GM18520 (cell line): ENCODE results near the gene JPH2.
A peak's percentile ranks its signal among the peaks of the same experiment; 100 is the strongest.
"Not testable (repeated sequence)": the region's sequence is repeated elsewhere in the genome, so short reads cannot be mapped to it uniquely, and the experiment has no call there.

Experiments used
- ATAC-seq: cut with Tn5 transposase; IDR thresholded peaks from one replicate; pipeline ENCODE4 v1.9.1; 2021; ENCODE audit not compliant: unreplicated experiment

JPH2 gene

GRCh38 chr20:44211177-44212039 is 24.4 kb upstream of the JPH2 start:
- ATAC-seq = no peak

- ATAC-seq = peak; percentile 66
Observed at GRCh38 chr20:44210406-44211176, 23.6 kb upstream of the JPH2 start, which contains the start of gene OSER1. TSS of gene OSER1 (minus strand) at chr20:44210771. CDS start at chr20:44206957, 3,814 bp downstream.

DNA sequence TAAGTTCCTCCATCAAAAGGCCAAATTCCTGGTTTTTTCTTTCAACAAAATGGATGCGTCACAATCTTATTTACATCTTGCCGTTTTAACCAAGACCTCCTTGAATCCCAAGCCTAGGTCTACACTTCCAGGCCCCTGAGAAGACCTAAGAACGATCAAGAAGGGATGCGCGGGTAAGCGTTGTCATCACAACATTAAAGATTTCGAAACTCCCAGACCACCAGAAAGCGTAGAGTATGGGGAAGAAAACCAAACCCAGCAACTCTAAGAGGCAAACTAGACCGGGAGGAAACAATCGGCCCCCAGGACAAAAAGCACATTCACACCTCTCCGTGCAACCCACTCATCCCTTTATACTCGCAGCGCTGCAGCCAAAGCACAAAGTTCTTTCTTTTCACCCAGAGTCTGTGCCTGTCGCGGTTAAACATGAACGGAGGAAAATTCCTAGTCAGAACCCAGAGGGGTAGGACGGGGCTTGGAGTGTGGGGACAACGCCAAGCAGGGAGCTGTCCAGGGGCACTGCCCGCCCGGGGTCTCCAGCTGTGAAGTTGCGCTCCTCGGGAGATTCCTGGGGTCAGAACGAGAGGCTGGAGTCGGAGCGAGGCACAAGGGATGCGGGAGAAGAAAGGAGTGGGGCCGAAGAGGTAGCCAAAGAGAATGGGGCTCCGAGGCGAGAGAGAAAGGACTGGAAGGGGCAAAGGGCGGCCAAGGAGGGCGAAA is 22.9 kb upstream of the JPH2 start:
- no peak for ATAC-seq

- ATAC-seq = no peak
Observed at GRCh38 chr20:44208770-44209169, 21.8 kb upstream of the JPH2 start.

DNA sequence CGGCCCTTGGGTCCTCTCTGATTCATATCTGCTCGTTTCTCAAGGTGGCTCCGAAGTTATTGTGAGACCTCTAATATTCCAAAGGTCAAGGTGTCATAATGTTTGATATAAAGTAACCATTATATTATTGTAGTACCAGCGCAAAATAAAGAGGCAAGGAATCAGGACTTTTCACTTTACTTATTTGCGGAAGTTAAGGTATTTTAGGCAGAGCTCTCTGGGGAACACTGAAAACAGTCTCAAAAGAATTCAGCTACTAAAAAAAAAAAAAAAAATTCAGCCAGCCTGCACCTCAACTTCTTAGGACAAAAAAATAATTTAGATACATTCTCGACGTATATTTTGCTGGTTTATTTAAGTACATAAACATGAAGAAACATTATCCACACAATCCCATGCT is 21.2 kb upstream of the JPH2 start:
- ATAC-seq = no peak

- no peak for ATAC-seq
Observed at GRCh38 chr20:44207126-44207723, 20.2 kb upstream of the JPH2 start.

DNA sequence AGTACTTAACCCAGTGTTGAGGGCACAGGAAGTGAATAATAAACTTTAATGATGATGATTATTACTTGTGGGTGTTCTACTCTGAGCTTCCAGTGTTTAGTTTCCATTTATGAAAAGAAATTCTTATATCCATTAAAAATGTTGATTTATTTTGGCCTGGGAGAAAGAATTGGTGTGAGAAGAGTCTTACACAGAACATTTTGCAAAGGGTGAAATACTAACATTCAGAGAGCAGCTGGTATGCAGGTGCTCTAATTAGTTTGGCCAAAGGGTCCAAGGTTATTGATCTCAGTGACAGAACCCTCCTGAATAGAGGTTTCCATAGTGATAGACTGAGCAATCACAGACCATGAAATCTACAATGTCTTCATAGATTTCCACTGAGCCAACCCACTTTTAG is 19.1 kb upstream of the JPH2 start:
- ATAC-seq = no peak

DNA sequence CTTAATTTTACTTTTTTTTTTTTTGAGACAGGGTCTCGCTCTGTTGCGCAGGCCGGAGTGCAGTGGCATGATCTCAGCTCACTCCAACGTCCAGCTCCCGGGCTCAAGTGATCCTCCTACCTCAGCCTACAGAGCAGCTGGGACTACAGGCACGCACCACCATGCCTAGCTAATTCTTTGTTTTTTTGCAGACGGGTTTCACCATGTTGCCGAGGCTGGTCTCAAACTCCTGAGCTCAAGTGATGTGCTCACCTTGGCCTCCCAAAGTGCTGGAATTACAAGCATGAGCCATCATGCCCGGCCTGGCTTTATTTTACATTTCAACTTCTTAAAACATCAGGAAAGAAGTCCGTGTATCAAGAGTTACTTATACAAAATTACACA is 17.8 kb upstream of the JPH2 start:
- no peak for ATAC-seq

DNA sequence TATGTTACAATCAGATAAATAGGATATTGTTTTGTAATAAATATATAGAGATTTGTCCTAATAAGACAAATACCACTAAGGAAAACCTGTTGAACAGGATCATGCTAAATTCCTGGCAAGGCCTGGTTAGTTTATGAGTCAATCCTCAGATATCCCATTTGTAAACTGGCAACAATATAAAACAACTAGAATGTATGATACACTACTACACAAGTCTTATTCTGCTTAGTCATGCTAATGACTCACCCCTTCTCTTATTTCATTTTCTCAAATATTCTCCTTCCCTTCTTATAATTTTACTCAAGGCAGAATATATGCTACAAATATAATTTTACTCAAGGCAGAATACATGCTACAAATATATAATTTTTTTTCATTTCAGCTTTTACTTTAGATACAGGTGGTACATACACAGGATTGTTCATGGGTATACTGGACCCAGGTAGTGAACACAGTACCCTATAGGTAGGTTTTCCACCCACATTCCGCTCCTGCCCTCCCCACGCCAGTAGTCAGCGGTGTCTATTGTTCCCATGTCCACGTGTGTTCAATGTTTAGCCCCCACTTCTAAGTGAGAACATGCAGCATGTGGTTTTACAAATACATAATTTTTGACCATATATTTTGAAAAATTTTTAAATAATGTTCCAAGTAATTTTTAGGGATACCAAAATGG is 17.3 kb upstream of the JPH2 start:
- ATAC-seq = no peak

DNA sequence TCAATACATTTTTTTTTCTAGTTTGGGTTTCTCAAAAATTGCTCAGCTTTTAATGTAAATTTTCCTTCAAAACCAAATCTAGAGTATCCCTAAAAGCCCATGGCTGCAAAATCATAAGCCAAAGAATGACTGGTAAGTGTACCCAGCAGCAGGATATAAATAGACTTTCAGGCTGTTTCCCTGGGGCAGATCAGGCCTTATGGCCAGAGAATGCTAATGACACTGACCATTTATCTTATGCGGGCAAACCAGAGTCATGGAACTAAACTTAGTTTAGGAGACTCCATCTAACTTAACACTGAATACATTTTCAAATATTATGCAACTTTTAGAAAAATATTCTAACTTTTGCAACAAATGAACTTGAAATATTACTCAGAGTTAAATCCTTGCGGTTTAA is 16.2 kb upstream of the JPH2 start:
- no peak for ATAC-seq

DNA sequence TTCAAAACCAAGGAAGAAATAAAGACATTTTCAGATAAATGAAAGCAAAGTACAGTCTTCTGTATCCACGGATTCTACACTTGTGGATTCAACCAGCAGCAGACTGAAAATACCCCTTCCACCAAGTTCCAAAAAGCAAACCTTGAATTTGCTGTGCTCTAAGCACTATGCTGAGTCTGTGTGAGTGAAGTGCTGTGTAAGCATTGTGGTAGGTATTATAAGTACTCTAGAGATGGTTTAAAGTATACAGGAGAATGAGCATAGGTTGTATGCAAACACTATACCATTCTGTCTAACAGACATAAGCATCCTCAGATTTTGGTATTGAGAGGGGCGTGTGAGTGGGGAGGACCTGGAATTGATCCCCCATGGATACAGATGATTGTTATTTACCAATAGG is 14.0 kb upstream of the JPH2 start:
- no peak for ATAC-seq

DNA sequence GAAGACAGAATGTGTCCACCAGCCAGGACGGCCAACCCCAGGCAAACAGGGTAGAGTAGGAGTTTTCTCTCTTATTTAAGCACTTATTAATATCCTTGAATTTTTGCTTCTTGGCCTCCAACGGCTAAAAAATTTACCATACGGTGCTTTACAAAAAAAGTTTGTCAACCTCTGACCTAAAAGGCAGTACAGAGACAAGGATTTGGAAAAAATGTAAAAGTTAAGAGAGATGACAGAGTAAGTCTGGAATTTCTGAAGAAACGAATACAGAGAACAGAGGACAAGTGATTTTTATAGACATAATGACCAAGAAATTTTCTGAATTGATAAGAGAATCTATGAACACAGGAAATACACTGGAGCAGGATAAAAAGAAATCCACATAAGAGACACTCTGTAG is 13.4 kb upstream of the JPH2 start:
- ATAC-seq = no peak

DNA sequence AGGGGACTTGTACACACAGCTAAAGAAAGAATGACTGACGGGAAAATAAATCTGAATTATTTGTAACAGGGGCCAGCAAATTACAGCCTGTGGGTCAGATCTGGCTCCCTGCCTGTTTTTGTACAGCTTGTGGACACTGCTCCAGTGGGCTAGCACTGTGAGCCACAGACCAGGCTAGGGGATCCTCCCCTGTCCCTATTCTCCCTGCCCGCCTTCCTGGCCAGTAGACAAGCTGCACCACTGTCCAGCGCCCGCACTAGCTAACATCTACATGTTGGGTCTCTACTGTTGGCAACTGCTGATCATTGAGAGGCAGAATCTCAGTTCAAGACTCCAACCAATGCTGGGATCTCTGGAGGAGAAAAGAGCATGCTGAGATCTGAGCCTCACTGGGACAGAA is 12.9 kb upstream of the JPH2 start:
- ATAC-seq = no peak

DNA sequence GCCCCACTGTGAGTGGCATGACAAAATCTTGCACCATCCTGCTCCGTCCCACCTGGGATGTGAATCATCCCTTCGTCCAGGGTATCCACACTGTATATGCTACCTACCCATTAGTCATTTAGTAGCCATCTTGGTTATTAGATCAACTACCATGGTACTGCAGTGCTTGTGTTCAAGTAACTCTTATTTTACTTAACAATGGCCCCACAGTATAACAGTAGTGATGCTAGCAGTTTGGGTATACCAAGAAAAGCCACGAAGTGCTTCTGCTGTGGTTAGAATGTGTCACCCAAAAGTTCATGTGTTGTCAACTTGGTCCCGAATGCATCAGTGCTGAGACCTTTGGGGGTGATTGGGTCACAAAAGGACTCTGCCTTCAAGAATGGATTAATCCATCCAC is 11.9 kb upstream of the JPH2 start:
- no peak for ATAC-seq

GRCh38 chr20:44196271-44196670 is 9.3 kb upstream of the JPH2 start:
- no peak for ATAC-seq

DNA sequence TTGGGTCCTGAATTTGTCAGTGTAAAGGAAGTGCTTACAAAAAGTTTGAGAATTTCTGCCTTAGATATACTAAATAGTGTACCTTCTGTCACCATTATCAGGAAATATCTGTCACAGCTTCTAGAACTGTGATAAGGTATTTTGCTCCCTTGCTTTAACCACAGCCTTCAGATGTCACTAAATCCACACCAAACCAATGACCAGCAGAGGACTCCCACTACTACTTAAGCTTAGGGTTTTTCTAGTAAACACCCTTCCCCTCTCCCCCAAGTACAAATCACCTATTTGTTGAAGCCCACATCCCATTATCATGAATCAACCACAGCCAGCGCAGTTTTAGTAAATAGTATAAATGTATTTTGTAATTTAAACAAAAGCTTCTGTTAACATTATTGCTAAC is 8.6 kb upstream of the JPH2 start:
- ATAC-seq = no peak

DNA sequence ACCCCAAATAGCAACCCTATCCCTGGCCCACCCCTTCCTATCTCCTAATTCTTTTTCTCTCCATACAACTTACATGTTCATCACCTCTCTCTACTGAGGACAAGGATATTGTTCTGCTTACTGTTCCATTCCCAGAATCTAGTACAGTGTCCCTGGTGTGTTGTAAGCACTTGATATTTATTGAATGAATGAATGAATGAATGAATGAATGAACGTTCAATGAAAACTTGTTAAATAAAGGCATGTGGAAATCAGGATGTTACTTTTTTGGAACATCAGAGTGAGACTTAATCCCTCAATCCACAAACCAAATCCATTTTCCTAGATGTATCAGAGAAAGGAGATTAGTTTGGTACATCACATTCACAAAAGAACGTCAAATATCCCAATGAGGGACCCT is 6.8 kb upstream of the JPH2 start:
- no peak for ATAC-seq

GRCh38 chr20:44191640-44192039 is 4.7 kb upstream of the JPH2 start:
- not testable (repeated sequence) for ATAC-seq

GRCh38 chr20:44190197-44190852 is 3.3 kb upstream of the JPH2 start:
- ATAC-seq = not testable (repeated sequence)

DNA sequence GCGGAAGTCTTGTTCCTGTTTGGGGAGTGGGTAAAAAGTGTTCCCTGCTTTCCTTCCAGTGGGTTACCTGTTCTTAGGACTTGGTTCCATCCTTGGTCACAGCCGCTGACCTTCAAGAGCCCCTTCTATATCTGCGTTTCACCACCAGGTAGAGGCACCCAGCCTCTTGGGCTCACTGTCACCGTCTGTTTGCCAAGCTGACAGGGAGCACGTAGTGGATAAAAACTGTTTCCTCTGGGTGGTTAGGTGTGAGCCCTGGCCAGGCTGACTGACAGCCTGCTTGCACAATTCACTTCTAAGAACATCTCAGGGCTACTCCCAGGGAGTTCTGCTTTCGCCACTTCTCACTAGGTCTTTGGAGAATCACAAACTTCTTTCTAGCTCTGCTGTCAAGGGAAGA is 1.8 kb upstream of the JPH2 start:
- ATAC-seq = no peak
